IPS-18c (cell line): Measurements from ENCODE around the gene GM2A.
"Not testable (repeated sequence)": the region's sequence is repeated elsewhere in the genome, so short reads cannot be mapped to it uniquely, and the experiment has no call there.

ENCODE experiments used
- H3K4me3 ChIP-seq: 2 replicates; pipeline ENCODE4 v1.7.0; 2013; ENCODE audit warnings: low read depth, mild to moderate bottlenecking, low read length, moderate library complexity; ENCODE audit not compliant: insufficient read depth
- H3K9me3 ChIP-seq: one replicate; pipeline ENCODE4 v1.6.1; 2013; ENCODE audit warnings: mild to moderate bottlenecking, low read length, moderate library complexity; ENCODE audit not compliant: control insufficient read depth, insufficient read depth

Gene GM2A

GRCh38 chr5:151295791-151296477 lies 42.9 kb downstream of the GM2A start:
- Histone ChIP-seq H3K9me3 (no peaks in the 10 kb centered on the region), H3K4me3 (no peak overlapping the region)

- no peak overlapping the region for H3K4me3 ChIP-seq
- no peaks in the 10 kb centered on the region for H3K9me3 ChIP-seq
These were observed 43.5 kb downstream of the GM2A start for GRCh38 chr5:151296478-151296830.

GRCh38 chr5:151296974-151297373 lies 44.0 kb downstream of the GM2A start:
- Histone ChIP-seq H3K4me3 (no peak overlapping the region), H3K9me3 (no peaks in the 10 kb centered on the region)

- H3K9me3 ChIP-seq, result no peaks in the 10 kb centered on the region
- no peak overlapping the region for H3K4me3 ChIP-seq
These were observed 45.3 kb downstream of the GM2A start for GRCh38 chr5:151298063-151298855.

- no peaks in the 10 kb centered on the region for H3K9me3 ChIP-seq
- no peak within 1 kb of the TSS for H3K4me3 ChIP-seq
These were observed 50.7 kb downstream of the GM2A start, which contains the start of gene SLC36A3 for GRCh38 chr5:151303666-151304065. SLC36A3 (minus strand) TSS chr5:151303766; CDS start chr5:151303354, 412 bp downstream.

- H3K9me3 ChIP-seq, H3K4me3 ChIP-seq: not testable (repeated sequence)
These were observed 56.3 kb downstream of the GM2A start for GRCh38 chr5:151309266-151309665.

GRCh38 chr5:151309821-151310220 lies 56.8 kb downstream of the GM2A start:
- not testable (repeated sequence) for H3K9me3 ChIP-seq, H3K4me3 ChIP-seq

- Histone ChIP-seq H3K9me3 (no peaks in the 10 kb centered on the region), H3K4me3 (no peak overlapping the region)
These were observed 57.9 kb downstream of the GM2A start for GRCh38 chr5:151310932-151311331.

- H3K9me3 ChIP-seq, result peaks cover 5% of the 10 kb centered on the region
- no peak overlapping the region for H3K4me3 ChIP-seq
These were observed 59.9 kb downstream of the GM2A start for GRCh38 chr5:151312756-151313324.

- Histone ChIP-seq H3K9me3 (peaks cover 5% of the 10 kb centered on the region), H3K4me3 (no peak overlapping the region)
These were observed 60.4 kb downstream of the GM2A start for GRCh38 chr5:151313357-151313756.

GRCh38 chr5:151315998-151316597 lies 63.1 kb downstream of the GM2A start:
- peaks cover 5% of the 10 kb centered on the region for H3K9me3 ChIP-seq
- no peak overlapping the region for H3K4me3 ChIP-seq

- no peak overlapping the region for H3K4me3 ChIP-seq
- peaks cover 5% of the 10 kb centered on the region for H3K9me3 ChIP-seq
These were observed 64.9 kb downstream of the GM2A start for GRCh38 chr5:151317871-151318270.

- Histone ChIP-seq H3K4me3 (no peak overlapping the region), H3K9me3 (peaks cover 5% of the 10 kb centered on the region)
These were observed 66.1 kb downstream of the GM2A start for GRCh38 chr5:151318850-151319732.
